IMR-90 (cell line): Measurements from ENCODE around the gene MAST1. TPM values are rescaled to one million over a fixed set of nuclear protein-coding genes. Genes with fewer than 3 reads are reported as not detected.
"Not testable (repeated sequence)": the region's sequence is repeated elsewhere in the genome, so short reads cannot be mapped to it uniquely, and the experiment has no call there.

ENCODE experiments used
- ATAC-seq: fragments of 200-7000 bp; cut with Tn5 transposase; 2 replicates; pipeline ENCODE4 v1.9.1; 2020; ENCODE audit warnings: low read depth, mild to moderate bottlenecking, moderate library complexity
- BruUV-seq: library from RNA; stranded (reverse); fragments of 400-500 nt; replicated peaks from 2 replicates; lab custom pipeline; 2021; lab: Mats Ljungman, UMichigan
- CTCF ChIA-PET: fragments of 300-600 bp; formaldehyde crosslinking; extraction: SDS; loops from one replicate; lab custom pipeline; 2021; ENCODE audit warnings: antibody characterized with exemption; lab: Yijun Ruan, JAX
- POLR2A ChIA-PET: fragments of 300-600 bp; sonication (Branson Sonifier 250); formaldehyde crosslinking; loops from one replicate; lab custom pipeline; 2022; ENCODE audit warnings: antibody characterized with exemption; ENCODE audit not compliant: unreplicated experiment; lab: Charles Lee
- DNase-seq: peaks from one replicate; pipeline ENCODE4 v3.0.0; 2013
- H2AFZ ChIP-seq: replicated peaks from 2 replicates; pipeline ENCODE3; 2013; ENCODE audit warnings: low read length, mild to moderate bottlenecking; ENCODE audit not compliant: poor library complexity
- H2AK5ac ChIP-seq: 2 replicates; pipeline ENCODE4 v1.6.1; 2013; ENCODE audit warnings: low read depth, low read length, inconsistent platforms
- H2AK9ac ChIP-seq: replicated peaks from 2 replicates; pipeline ENCODE3; 2013; ENCODE audit warnings: mild to moderate bottlenecking, low read depth, low read length, moderate library complexity; ENCODE audit not compliant: poor library complexity
- H2BK120ac ChIP-seq: 2 replicates; pipeline ENCODE4 v1.6.1; 2013; ENCODE audit warnings: low read depth, low read length, inconsistent platforms
- H2BK15ac ChIP-seq: 3 replicates; pipeline ENCODE4 v1.6.1; 2013; ENCODE audit warnings: low read depth, low read length, inconsistent platforms
- H2BK20ac ChIP-seq: 2 replicates; pipeline ENCODE4 v1.6.1; 2013; ENCODE audit warnings: low read depth, mild to moderate bottlenecking, inconsistent platforms, low read length, moderate library complexity
- H2BK5ac ChIP-seq: 2 replicates; pipeline ENCODE4 v1.6.1; 2013; ENCODE audit warnings: mild to moderate bottlenecking, low read depth, low read length, inconsistent platforms; ENCODE audit not compliant: poor library complexity, severe bottlenecking
- H3K14ac ChIP-seq: replicated peaks from 2 replicates; pipeline ENCODE4 v1.6.1; 2013; ENCODE audit warnings: low read depth, low read length, inconsistent platforms
- H3K18ac ChIP-seq: 2 replicates; pipeline ENCODE4 v1.6.1; 2013; ENCODE audit warnings: low read depth, low read length, control low read depth
- H3K23ac ChIP-seq: 2 replicates; pipeline ENCODE4 v1.6.1; 2013; ENCODE audit warnings: low read depth, low read length, inconsistent platforms
- H3K27ac ChIP-seq: 2 replicates; pipeline ENCODE4 v1.5.1; 2013; ENCODE audit warnings: mild to moderate bottlenecking, control low read depth, low read length; ENCODE audit not compliant: insufficient read depth
- H3K27me3 ChIP-seq: 2 replicates; pipeline ENCODE4 v1.6.1; 2013; ENCODE audit warnings: low read length; ENCODE audit not compliant: control insufficient read depth, insufficient read depth
- H3K36me3 ChIP-seq: 2 replicates; pipeline ENCODE4 v1.6.1; 2013; ENCODE audit warnings: low read length, mixed read lengths; ENCODE audit not compliant: control insufficient read depth, insufficient read depth
- H3K4ac ChIP-seq: 2 replicates; pipeline ENCODE4 v1.6.1; 2013; ENCODE audit warnings: low read depth, low read length, inconsistent platforms
- H3K4me1 ChIP-seq: 2 replicates; pipeline ENCODE4 v1.6.1; 2013; ENCODE audit warnings: low read length, mixed read lengths; ENCODE audit not compliant: control insufficient read depth, insufficient read depth
- H3K4me2 ChIP-seq: 2 replicates; pipeline ENCODE4 v1.6.1; 2013; ENCODE audit warnings: low read depth, mild to moderate bottlenecking, control low read depth, low read length, moderate library complexity
- H3K4me3 ChIP-seq: 2 replicates; pipeline ENCODE4 v1.5.1; 2013; ENCODE audit warnings: low read depth, mild to moderate bottlenecking, control low read depth, low read length, moderate library complexity; ENCODE audit not compliant: insufficient read depth
- H3K56ac ChIP-seq: 2 replicates; pipeline ENCODE4 v1.6.1; 2013; ENCODE audit warnings: low read length, inconsistent platforms; ENCODE audit not compliant: insufficient read depth; ENCODE audit errors: extremely low read depth
- H3K79me1 ChIP-seq, 2 experiments: 2 replicates each; pipeline ENCODE4 v1.6.1; 2013; ENCODE audit warnings: low read length in 2 of 2, inconsistent platforms in 1 of 2, low read depth in 1 of 2
- H3K9ac ChIP-seq: 2 replicates; pipeline ENCODE4 v1.6.1; 2013; ENCODE audit warnings: low read depth, low read length, control low read depth
- H3K9me1 ChIP-seq: 2 replicates; pipeline ENCODE4 v1.6.1; 2013; ENCODE audit warnings: low read length, inconsistent platforms; ENCODE audit not compliant: insufficient read depth
- H3K9me3 ChIP-seq: 2 replicates; pipeline ENCODE4 v1.6.1; 2013; ENCODE audit warnings: low read length; ENCODE audit not compliant: control insufficient read depth, insufficient read depth
- H4K20me1 ChIP-seq: 2 replicates; pipeline ENCODE4 v1.6.1; 2013; ENCODE audit warnings: low read length, inconsistent platforms; ENCODE audit not compliant: insufficient read depth
- H4K5ac ChIP-seq: 2 replicates; pipeline ENCODE4 v1.6.1; 2013; ENCODE audit warnings: mild to moderate bottlenecking, low read depth, low read length, control low read depth
- H4K8ac ChIP-seq, 2 experiments: 2 replicates each; pipeline ENCODE4 v1.6.1; 2013; ENCODE audit warnings: low read depth in 2 of 2, low read length in 2 of 2, control low read depth in 1 of 2, inconsistent platforms in 1 of 2
- H4K91ac ChIP-seq: 2 replicates; pipeline ENCODE4 v1.6.1; 2013; ENCODE audit warnings: low read depth, low read length, inconsistent platforms; ENCODE audit not compliant: insufficient read depth
- WGBS, 2 experiments: methylation state at CpG; one replicate each; pipeline versions ENCODE4 v1.1.5 to v1.1.7; 2013; ENCODE audit warnings: missing lambda C conversion rate in 2 of 2; ENCODE audit not compliant: insufficient read length in 1 of 2; ENCODE audit errors: extremely low coverage in 2 of 2; 5-methylcytosine and 5-hydroxymethylcytosine counted together
- dilution Hi-C: fragments of 300-500 bp; cut with HindIII; formaldehyde crosslinking; loops from one replicate; pipeline ENCODE4 v1.14.3; 2018; ENCODE audit warnings: low sequenced_read_pairs; ENCODE audit not compliant: unreplicated experiment
- in situ Hi-C: fragments of 300-500 bp; cut with MboI; formaldehyde crosslinking; loops from 3 replicates; pipeline ENCODE4 v1.14.3; 2019; ENCODE audit warnings: low sequenced_read_pairs, inconsistent platforms, mixed read lengths
- intact Hi-C: fragments of 100-400 bp; cut with micrococcal nuclease; formaldehyde crosslinking; loops from 2 replicates; pipeline ENCODE4 v1.10.0; 2022
- polyA plus RNA-seq, 3 experiments: library from polyadenylated mRNA; depleted of rRNA; stranded (reverse); fragments of >200 nt; gene quantifications; 2 replicates each; pipeline ENCODE4 v1.2.3, GENCODE V29; 2012; ENCODE audit warnings: low replicate concordance in 1 of 3
- total RNA-seq: library from RNA; depleted of rRNA; stranded (reverse); fragments of >200 nt; gene quantifications from 2 replicates; pipeline ENCODE4 v1.2.3, GENCODE V29; 2012

The MAST1 gene
- total and polyA plus RNA-seq, 2 of the 4 experiments (the other 2 are of a cell fraction): 0.56 to 1.1 TPM

DNA sequence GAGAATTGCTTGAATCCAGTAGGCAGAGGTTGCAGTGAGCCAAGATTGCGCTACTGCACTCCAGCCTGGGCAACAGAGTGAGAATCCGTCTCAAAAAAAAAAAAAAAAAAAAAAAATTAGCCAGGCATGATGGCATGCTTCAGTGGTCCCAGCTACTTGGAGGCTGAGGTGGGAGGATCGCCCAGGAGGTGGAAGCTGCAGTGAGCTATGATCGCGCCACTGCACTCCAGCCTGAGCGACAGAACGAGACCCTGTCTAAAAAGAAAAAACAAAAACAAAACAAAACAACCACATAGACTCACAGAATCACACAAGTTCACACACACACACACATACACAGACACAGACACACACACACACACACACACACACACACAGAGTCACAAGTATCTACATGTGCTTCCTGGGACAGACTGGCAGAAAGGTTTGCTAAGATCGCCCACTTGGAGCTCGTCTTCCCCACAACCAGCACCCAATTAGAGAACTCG is 52.0 kb downstream of the MAST1 start:
- H3K36me3 ChIP-seq, H3K4ac ChIP-seq, H3K14ac ChIP-seq, H4K20me1 ChIP-seq, H3K18ac ChIP-seq, in situ Hi-C loops, H3K23ac ChIP-seq, H2BK5ac ChIP-seq, H2AK5ac ChIP-seq, H3K27ac ChIP-seq, H3K9ac ChIP-seq, H2AK9ac ChIP-seq, H3K56ac ChIP-seq, dilution Hi-C loops, H3K9me1 ChIP-seq, CTCF ChIA-PET, DNase-seq, H3K9me3 ChIP-seq, H4K5ac ChIP-seq, ATAC-seq, H2BK120ac ChIP-seq, H3K4me1 ChIP-seq, H4K91ac ChIP-seq, BruUV-seq, H2BK20ac ChIP-seq, H4K8ac ChIP-seq, H2BK15ac ChIP-seq, POLR2A ChIA-PET: not testable (repeated sequence)
- WGBS, 2 experiments: 0% methylated on average over 3 of the region's 10 CpGs; no CpG with 5 or more reads in 1 of the 2 experiments
- H3K4me2 ChIP-seq: peak overlapping the region; percentile 83
- peak overlapping the region; percentile 16 for H3K4me3 ChIP-seq
- intact Hi-C loops: loop anchor here (2.0 kb wide), 1 partner anchor 74 kb away; no protein-coding TSS in a partner anchor
- peaks cover 10 to 12% of the 10 kb centered on the region in 2 experiments; a peak in 3 of 4 replicates for H3K79me1 ChIP-seq
- H3K27me3 ChIP-seq: peaks cover 25% of the 10 kb centered on the region
- H2AFZ ChIP-seq: peak overlapping the region; percentile 98
